ENCODE data around the gene METTL9.
"Not testable (repeated sequence)": the region's sequence is repeated elsewhere in the genome, so short reads cannot be mapped to it uniquely, and the experiment has no call there.

The METTL9 gene

DNA sequence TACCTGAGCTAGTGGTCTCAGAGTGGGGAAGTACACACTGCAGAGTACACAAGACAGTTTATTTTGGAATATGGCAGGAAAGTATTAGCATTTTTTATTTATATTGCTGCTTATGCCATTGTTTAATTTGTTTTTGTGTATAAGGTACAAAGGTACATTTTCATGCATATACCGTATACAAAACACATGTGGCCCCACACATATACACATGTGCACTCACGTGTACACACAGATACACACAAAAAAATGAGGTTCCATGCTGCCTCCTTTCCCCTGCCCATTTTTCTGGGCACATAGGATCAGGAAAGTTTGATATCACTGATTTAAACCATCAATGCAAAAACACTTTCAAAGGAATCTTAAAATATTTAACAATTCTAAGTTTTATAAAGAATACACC, 40.1 kb downstream of the METTL9 start:
- DNase-seq: no peak

DNA sequence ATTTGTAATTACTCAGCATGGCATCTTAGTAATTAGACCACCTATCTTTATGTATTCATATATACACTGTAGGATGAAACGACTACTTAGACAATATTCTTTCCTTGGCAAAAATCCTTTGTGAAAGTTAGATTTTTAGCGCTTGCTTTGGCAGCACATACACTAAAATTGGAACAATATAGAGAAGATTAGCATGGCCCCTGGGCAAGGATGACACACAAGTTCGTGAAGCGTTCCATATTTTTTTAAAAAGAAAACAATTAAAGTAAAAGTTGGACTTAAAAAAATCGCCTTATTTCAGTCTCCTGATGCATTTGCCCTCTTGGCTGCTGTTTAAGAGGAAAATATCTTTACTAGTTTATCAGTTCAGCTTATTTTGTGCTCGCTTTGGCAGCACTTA, 42.5 kb downstream of the METTL9 start:
- no peak for DNase-seq

DNA sequence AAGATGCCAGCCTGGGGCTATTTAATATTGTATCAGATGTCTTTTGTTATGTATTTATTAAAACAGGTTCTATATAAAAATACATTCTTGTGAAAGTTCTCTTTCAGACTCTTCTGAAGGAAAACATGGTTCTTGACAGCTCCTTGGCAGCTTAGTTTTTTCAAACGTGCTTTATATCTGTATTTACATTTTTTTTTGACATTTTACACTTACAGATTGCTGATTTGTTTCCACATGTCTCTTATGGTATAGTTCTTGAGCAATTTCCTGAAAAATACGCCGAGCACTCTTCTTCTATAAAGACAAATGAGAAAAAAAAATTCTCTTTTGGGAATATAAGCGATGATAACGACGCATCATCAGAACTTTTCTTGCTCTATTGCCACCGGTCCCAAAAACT, 43.5 kb downstream of the METTL9 start:
- DNase-seq: no peak

DNA sequence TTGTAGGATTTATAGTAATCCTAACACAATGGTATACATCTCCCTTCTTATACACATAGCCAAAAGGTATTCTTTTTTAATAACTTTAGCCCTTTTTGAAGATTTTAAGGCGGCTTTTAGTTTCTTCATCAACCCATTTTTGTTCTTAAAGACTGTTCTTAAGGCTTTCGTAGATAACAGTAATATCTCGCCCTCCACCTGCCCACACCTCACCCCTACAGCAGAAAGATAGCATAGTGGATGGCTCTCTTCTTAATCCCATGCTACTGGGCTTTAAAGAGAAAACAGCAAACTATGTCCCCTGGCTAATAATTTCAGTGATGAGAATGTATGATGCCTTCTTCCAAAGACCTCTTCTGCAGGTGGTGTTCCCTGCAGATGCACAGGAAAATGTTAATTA, 44.4 kb downstream of the METTL9 start:
- DNase-seq: no peak

DNA sequence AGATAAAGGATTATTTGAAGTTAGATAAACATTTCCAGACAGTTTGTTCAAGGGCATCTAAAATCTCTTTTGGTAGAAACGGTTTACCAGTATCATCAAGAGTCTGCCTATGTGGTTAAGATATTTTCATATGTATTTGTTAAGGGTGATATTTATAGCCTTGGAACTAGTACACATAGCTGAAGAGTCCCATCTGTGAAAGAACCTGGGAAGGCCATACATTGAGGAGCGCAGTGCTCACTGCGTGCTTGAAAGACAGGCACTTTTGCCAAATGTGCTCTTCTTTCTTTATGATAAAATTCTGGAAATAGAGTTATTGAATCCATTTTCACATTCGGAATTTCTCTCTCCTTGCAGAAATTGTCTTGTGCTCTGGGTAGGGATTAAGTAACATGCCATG, 45.3 kb downstream of the METTL9 start:
- no peak for DNase-seq

DNA sequence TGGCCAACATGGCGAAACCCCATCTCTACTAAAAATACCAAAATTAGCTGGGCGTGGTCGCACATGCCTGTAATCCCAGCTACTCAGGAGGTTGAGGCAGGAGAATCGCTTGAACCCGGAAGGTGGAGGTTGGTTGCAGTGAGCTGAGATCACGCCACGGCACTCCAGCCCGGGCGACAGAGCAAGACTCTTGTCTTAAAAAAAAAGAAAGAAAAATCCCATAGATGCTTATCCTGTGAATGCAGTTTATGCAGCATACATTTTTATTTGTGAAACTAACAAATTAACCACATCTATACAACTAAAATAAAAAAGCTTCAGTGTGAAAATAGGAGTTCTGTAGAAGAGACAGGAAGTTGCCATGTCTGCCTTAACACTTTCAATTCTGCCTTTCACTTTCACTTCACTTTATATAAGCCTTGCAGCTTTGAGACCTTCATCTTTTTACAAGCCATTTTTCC, 45.9 kb downstream of the METTL9 start:
- peak; percentile 19 for DNase-seq

DNA sequence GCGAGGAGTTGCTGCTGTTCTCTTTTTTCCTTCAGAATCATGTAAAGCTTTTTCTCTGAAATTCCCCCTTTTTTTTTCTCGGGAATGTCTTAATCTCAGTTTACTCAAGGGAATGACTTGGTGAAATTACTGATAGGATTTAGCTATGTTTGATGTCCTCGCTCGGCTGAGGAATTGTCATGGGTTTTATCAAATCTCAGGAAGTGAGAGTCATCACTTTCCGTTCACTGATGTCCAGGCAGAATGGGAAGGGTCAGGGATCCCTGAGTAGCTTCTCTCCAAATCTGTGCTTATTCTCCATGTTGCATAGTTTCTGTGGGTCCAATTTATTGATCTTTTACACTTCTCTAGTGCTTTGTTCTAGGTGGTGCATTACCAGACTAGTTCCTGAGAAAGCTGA, 46.7 kb downstream of the METTL9 start:
- no peak for DNase-seq

DNA sequence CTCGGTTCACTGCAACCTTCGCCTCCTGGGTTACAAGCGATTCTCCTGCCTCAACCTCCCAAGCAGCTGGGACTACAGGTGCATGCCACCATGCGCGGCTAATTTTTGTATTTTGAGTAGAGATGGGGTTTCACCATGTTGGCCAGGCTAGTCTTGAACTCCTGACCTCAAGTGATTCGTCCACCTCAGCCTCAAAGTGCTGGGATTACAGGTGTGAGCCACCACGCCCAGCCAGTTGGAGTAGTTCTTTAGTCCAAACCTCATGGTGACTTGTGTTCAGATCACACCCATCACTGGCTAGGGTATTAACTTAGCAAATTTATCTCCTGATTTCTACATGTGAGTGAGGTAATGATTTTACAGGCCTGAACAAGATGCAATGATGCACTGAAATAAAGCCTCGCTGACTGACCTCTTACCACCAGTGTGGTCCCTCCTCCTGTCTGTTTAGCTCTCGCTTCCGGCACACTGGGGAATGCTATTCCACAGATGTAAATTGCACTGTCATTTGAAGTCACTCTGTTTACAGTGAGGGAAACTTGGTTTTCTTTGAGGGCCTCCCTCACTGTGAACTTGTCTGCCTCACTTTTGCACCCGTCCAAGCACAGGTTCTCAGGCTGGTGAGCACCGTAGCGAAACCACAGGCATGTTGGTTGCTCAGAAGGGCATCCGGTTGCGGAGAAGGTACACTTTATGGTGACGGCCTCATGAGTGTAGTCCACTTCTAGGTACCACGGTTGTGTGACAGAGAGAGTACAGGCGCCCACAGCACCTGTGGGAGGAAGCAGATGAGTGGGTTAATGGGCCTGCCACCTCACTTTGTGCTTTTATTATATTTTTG, 47.6 kb downstream of the METTL9 start:
- peak; percentile 52 for DNase-seq

DNA sequence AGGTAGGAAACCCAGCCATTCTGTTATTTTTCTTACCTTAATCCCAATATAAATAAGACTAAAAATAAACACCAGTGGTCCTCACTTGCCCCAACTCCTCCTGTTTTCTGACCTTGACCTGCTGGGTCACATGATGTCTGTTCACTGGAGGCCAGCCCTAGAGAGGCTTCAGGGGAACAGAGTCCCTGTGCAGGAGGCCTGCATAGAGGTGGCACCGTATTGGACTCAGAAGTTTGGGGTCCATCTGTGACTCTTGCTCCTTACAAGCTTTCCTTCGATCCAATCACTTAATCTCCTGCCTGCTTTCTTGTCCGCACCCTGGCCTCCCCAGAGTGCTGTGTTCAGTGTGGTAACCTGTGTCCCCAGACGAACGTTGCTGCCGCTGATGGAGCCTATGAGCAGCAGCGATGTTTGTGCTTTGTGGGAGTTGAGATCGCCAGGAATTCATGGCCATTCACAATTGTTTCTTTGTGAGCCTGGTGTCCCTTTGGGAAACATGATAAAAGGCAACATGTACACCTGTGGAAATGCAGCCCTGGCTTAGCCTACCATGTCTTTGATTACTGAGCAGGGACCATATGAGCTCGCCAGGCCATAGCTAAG, 48.3 kb downstream of the METTL9 start:
- no peak for DNase-seq

DNA sequence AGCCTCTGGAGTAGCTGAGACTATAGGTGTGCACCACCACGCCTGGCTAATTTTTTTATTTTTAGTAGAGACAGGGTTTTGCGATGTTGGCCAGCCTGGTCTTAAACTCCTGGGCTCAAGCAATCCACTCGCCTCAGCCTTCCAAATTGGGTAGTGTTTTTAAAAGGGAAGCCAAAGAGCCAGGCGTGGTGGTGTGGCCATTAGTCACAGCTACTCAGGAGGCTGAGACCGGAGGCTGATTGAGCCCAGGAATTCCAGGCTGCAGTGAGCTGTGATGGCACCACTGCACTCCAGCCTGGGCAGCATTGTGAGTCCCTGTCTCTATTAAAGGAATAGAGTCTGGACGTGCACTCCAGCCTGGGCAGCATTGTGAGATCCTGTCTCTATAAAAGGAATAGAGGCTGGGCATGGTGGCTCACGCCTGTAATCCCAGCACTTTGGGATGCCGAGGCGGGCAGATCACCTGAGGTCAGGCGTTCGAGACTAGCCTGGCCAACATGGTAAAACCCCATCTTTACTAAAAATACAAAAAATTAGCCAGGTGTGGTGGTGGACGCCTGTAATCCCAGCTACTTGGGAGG, 50.5 kb downstream of the METTL9 start:
- not testable (repeated sequence) for DNase-seq

DNA sequence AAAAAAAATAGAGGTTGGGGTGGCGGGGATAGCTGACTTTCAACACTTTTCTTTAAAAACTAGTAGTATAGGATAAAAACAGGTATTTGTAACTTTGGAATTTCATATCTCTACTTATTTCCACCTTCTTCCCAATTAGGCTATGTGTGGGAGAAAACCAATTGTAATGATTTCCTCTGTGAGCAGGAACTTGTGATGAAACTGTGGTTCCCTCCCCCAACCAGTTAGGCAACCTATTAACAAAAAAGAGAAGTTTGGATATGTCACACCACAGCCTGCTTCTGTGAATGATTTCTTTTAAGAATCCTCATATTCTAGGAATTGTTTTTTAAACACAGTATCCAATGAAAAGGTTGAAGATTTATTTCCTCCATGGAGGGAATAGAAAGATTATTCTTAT, 51.1 kb downstream of the METTL9 start:
- no peak for DNase-seq

DNA sequence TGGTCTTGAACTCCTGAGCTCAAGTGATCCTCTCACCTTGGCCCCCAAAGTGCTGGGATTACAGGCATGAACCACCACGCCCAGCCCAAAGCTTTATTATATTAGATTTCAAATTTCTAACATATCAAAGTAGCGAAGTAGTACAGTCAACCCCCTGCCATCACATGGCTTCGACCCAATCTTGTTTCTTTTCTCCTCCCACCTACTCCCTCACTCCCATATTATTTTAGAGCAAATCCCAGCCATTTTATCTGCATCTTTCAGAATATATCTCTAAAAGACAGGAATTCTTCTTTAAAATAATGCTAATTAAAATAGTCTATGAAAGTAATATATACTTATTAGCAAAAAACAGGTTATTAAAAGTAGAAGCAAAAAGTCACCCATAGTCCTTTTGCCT, 52.1 kb downstream of the METTL9 start:
- DNase-seq: no peak

DNA sequence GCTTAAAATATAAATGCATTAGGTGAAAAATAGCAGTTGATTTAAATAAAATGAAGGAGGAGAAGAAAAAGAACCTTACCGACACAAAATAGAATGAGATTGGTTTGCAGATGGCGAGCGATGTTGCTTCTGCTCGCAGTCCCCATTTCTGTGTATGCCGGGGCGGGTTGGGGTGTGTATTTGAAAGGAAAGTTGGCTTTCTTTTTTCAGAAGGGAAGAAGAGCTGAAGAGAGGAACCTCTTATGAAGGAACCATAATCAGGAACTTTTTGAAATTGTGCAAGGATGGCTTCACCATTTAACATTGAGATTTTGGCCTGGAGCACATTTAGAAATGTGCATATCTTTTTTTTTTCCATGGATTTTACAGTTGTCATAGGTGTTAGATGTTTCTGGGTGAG, 53.1 kb downstream of the METTL9 start, which contains the start of gene IGSF6:
Gene IGSF6, minus strand, starts transcription at position 156 of the 400 bp plus-strand sequence. Its CDS starts 10 bp downstream, at position 146.
- DNase-seq: no peak

DNA sequence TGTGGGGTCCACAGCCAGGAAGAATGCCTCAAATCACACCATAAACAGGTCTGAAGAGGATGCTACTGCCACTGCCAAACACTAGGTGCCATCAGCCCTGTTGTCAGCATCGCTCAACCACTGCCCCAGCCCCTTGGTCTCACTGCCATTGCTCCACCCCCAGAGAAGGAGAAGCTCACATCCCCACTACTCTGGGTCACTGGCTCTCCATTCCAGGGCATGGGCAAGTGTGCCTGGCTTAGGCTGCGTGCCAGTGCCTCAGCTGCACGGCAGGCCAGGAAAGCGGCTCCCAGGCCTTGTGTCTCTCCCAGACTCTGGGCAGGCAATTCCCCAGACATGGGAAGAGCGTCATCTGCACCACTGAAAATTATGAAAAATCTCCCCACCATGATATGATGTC, 54.2 kb downstream of the METTL9 start:
- no peak for DNase-seq

DNA sequence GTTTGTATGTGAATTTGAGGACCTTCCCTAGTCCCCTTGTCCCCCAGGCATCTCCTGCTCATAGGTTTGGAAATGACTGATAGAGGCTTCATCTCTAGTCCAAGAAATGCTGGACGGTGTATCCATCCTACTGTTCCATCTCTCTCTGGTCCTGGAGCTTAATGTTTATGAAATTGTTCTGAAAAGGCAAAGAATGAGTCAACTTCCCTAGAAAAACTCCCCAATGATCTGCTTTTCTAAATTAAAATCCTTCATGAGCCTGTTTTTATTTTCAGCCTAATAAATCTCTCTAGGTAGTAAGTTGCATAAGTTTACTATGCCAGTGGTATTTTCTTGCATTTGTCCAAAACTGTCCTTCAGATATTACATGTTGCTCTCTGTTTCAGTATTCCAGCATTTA, 55.1 kb downstream of the METTL9 start:
- DNase-seq: no peak

DNA sequence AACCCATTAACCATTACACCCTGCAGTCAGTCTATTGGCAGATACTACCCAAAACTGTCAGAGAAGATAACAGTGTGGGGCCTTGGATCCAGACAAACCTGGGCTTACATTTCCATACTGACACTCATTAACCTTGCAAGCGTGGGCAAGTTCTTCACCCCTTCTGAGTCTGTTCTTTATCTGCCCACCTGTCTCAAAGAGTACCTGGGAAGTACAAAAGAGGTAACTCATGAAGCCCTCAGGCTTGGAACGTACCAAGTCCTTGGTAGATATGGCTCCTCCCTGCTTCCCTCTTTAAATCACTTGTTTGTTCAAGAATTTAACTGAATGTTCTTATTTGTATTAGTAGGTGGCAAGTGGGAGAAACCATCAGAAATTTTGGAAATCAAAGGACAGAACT, 55.5 kb downstream of the METTL9 start:
- DNase-seq: no peak

DNA sequence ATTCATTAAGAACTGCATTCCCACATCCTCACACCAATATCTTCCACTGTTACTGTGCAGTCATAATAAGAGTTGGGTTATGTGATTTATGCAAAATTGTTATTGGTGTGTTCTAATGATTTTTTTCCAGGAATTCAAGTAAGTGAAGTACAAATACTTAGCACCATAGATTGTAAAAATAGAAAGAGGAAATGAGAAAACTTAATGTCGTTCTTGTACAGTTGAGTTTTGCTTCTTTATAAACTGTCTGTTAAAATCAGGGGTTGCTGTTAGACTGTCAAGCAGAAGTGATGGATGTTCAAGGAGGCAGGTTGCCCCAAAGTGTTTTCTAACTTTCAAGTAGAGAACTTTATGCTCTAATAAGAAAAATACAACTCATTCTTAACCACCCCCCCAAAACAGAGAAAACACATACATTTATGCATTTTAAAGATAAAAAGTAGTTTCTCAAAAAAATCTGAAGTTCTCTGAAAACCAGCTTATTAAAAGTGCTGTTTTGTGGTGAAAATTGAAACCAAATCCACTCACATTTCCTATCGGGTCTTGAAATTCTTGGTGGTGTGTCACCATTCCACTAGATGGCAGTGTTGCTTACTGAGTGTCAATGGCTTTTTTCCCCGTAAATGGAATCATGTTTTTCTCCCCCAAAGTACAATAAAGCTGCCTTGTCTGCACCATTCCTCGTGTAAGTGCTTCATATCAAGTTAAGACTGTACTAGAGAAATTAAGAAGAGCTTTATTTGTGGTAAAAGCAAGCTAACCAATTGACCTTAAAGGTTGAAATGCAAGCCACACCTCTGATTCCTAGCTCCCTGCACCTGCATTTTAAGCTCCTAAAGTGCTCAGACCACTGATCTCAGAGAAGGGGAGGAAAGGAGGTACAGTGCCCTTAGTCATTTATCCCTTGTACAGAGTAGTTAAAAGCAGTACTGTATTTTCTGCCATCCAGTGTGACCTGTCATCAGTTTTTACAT, 57.7 kb downstream of the METTL9 start:
- DNase-seq: no peak

DNA sequence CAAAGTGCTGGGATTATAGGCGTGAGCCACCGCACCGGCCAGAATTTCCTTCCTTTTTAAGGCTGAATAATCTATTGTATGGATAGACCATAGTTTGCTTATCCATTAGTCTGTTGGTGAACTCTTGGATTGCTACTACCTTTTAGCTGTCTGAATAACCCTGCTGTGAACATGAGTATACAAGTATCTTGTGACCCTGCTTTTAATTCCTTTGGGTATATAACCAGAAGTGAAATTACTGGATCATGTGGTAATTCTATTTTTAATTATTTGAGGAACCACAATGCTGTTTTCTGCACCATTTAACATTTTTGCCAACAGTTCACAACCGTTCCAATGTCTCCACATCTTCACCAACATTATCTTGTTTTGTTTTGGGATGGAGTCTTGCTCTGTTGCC, 59.7 kb downstream of the METTL9 start:
- DNase-seq: no peak

DNA sequence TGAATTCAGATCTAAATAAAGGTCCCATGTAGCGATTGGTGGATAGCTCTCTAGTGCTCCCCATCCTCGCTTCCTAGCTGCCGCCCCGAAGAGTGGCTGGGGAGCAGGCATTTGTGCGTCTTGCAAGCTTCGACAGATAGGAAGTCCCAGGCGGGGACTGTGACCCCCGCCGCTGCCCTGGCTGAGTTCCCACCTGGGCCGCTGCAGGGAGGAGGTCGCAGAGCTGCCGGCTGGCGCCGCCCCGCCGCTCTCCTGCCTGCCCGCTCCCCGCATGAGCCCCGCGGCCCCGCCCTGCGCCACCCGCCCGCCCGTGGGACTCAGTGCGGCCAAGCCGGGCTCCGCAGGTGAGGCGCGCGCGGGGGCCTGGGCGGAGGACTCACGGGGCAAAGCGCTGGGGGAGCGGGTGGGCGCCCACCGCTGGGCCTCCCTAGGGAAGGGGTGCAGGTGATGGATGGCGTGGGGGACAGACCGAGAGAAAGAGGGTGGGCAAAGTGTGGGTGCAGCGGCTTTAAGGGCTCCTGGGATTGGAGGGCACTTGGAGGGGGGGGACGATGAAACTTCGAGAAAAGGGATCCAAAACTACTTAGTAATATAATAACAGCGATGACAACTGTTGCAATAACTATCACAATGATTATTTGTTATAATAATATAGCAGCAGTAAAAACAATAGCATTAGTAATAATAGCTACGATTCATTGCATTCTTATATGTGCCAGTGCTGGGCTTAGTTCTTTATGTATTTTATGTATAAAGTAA, 64.7 kb downstream of the METTL9 start, which contains the start of gene OTOA:
Gene OTOA, plus strand, starts transcription at position 80 of the 759 bp plus-strand sequence. CDS start 14,547 bp downstream, outside the sequence.
- DNase-seq: peak; percentile 23

DNA sequence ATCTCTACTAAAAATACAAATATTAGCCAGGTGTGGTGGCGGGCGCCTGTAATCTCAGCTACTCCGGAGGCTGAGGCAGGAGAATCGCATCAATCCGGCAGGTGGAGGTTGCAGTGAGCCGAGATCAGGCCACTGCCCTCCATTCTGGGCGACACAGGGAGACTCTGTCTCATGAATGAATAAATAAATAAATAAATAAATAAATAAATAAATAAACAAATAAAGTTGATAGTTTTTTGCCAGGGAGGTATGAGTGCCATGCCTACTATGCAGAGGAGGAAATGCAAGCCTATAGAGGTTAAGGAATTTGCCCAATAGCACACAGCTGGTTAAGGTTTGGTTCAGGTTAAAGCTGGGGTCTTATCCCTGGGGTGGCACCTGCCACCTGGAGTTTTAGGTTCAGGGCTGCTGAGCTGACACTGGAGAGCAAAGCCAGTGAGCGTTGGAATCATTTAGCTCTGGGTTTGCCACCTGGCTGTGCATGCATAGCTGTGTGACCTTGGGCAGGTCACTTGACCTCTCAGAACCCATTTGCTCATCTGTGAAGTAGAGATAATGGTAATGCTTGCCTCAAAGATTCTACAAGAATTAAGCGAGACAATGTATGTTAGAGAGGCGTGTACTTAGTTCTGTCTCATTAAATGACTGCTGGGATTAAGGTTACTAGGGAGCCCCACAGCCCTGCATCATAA, 65.6 kb downstream of the METTL9 start:
- no peak for DNase-seq

DNA sequence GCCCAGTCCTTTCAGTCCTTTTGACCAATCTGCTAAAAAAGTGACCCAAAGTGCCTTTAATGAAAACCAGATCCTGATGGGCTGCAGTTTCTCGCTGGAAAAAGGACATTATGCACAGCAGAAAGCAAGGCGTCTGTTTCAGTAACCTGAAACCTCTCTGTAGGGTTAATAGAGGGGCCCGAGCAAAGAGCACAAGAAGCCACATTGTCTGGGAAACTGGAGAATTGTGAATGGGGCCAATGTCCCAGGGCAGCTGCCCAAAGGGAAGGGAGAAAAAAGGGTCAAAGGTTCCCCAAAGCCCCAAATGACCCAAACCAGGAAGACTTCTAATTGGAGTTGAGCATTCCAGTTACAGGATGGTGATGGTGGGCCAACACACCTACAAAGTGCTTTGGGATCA, 67.4 kb downstream of the METTL9 start:
- no peak for DNase-seq

Measured in stimulated activated CD4-positive, alpha-beta T cell treated with anti-CD3 and anti-CD28 coated beads, Interleukin-12 subunit alpha, Interleukin-12 subunit beta, amount 100 ng/mL, for 4 hours (primary cell).